ENCODE data around the gene PAM.

PAM gene

DNA sequence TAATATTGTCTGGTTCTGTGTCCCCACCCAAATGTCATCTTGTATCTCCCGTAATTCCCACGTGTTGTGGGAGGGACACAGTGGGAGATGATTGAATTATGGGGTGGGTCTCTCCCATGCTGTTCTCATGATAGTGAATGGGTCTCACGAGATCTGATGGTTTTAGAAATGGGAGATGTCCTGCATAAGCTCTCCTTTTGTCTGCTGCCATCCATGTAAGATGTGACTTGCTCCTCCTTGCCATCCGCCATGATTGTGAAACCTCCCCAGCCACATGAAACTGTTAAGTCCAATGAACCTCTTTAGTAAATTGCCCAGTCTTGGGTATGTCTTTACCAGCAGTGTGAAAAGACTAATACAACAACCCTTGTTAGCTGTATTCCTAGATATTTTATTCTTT lies 320.3 kb downstream of the PAM start:
- Mint-ChIP-seq H3K4me3 (no peak overlapping the region), H3K27me3 (no peaks in the 10 kb centered on the region), H3K36me3 (ENCODE audit: low read depth) (no peaks in the 10 kb centered on the region), H3K9me3 (peaks cover 48% of the 10 kb centered on the region), H3K4me1 (ENCODE audit: low read depth) (no peaks in the 10 kb centered on the region), H3K27ac (no peak overlapping the region)
